ENCODE measurements around the gene AGMO.
"Not testable (repeated sequence)": the region's sequence is repeated elsewhere in the genome, so short reads cannot be mapped to it uniquely, and the experiment has no call there.

The AGMO gene

GRCh38 chr7:15308821-15309220, 253.0 kb downstream of the AGMO start:
- no peak for DNase-seq

- no peak for DNase-seq
These were observed 255.5 kb downstream of the AGMO start for GRCh38 chr7:15306296-15306695.

- peak; percentile 2 for DNase-seq
These were observed 256.7 kb downstream of the AGMO start for GRCh38 chr7:15305002-15305600.

GRCh38 chr7:15303357-15303756, 258.5 kb downstream of the AGMO start:
- no peak for DNase-seq

GRCh38 chr7:15300986-15301385, 260.8 kb downstream of the AGMO start:
- DNase-seq, result not testable (repeated sequence)

- no peak for DNase-seq
These were observed 269.7 kb downstream of the AGMO start for GRCh38 chr7:15292138-15292537.

- DNase-seq, result no peak
These were observed 270.1 kb downstream of the AGMO start for GRCh38 chr7:15291699-15292098.

- no peak for DNase-seq
These were observed 273.1 kb downstream of the AGMO start for GRCh38 chr7:15288741-15289140.

- DNase-seq, result no peak
These were observed 277.4 kb downstream of the AGMO start for GRCh38 chr7:15284396-15284795.

GRCh38 chr7:15280078-15280733, 281.6 kb downstream of the AGMO start:
- no peak for DNase-seq

- no peak for DNase-seq
These were observed 282.2 kb downstream of the AGMO start for GRCh38 chr7:15279640-15280039.

- no peak for DNase-seq
These were observed 304.1 kb downstream of the AGMO start for GRCh38 chr7:15257689-15258088.

GRCh38 chr7:15252181-15252580, 309.6 kb downstream of the AGMO start:
- no peak for DNase-seq

- DNase-seq, result no peak
These were observed 313.3 kb downstream of the AGMO start for GRCh38 chr7:15248514-15248913.

GRCh38 chr7:15245831-15246230, 316.0 kb downstream of the AGMO start:
- DNase-seq, result no peak

- DNase-seq, result no peak
These were observed 322.0 kb downstream of the AGMO start for GRCh38 chr7:15239801-15240200.

GRCh38 chr7:15236952-15237351, 324.9 kb downstream of the AGMO start:
- no peak for DNase-seq

GRCh38 chr7:15234431-15234830, 327.4 kb downstream of the AGMO start:
- DNase-seq, result no peak

GRCh38 chr7:15228831-15229230, 333.0 kb downstream of the AGMO start:
- DNase-seq, result no peak

GRCh38 chr7:15225981-15226380, 335.8 kb downstream of the AGMO start:
- no peak for DNase-seq

GRCh38 chr7:15219758-15220157, 342.1 kb downstream of the AGMO start:
- no peak for DNase-seq

- DNase-seq, result no peak
These were observed 343.6 kb downstream of the AGMO start for GRCh38 chr7:15218261-15218660.

- DNase-seq, result no peak
These were observed 346.2 kb downstream of the AGMO start for GRCh38 chr7:15215616-15216015.

GRCh38 chr7:15214976-15215375, 346.8 kb downstream of the AGMO start:
- DNase-seq, result no peak

GRCh38 chr7:15213093-15213492, 348.7 kb downstream of the AGMO start:
- DNase-seq, result no peak
